Mammary epithelial cell (primary cell): ENCODE results near the gene MEF2B.

Source experiments
- EZH2 ChIP-seq: IDR thresholded peaks from 2 replicates; pipeline ENCODE4 v1.6.1; 2012; ENCODE audit warnings: low read length, inconsistent platforms, borderline replicate concordance
- TF ChIP-seq, protein P1 (sequence below), 2 donors: IDR thresholded peaks in 1 of 2; conservative IDR thresholded peaks in 1 of 2; 2 replicates each; pipeline ENCODE4 v1.5.1; 2011 to 2012; ENCODE audit warnings: inconsistent platforms in 2 of 2, low read length in 2 of 2, mild to moderate bottlenecking in 2 of 2, control low read depth in 1 of 2, low read depth in 1 of 2; ENCODE audit not compliant: insufficient read depth in 1 of 2; ENCODE audit errors: extremely low read depth in 1 of 2

GRCh38 chr19:19167612-19168011 is 2.5 kb downstream of the MEF2B start:
- TF ChIP-seq, protein P1, sequence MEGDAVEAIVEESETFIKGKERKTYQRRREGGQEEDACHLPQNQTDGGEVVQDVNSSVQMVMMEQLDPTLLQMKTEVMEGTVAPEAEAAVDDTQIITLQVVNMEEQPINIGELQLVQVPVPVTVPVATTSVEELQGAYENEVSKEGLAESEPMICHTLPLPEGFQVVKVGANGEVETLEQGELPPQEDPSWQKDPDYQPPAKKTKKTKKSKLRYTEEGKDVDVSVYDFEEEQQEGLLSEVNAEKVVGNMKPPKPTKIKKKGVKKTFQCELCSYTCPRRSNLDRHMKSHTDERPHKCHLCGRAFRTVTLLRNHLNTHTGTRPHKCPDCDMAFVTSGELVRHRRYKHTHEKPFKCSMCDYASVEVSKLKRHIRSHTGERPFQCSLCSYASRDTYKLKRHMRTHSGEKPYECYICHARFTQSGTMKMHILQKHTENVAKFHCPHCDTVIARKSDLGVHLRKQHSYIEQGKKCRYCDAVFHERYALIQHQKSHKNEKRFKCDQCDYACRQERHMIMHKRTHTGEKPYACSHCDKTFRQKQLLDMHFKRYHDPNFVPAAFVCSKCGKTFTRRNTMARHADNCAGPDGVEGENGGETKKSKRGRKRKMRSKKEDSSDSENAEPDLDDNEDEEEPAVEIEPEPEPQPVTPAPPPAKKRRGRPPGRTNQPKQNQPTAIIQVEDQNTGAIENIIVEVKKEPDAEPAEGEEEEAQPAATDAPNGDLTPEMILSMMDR (conservative IDR thresholded peaks at IDR 0.05 in 1 of 2, IDR thresholded peaks at IDR 0.05 in 1 of 2; ENCODE audit: extremely low read depth in 1 of 2, insufficient read depth in 1 of 2, low read depth in 1 of 2, low read length in 2 of 2) = no peak
- TF ChIP-seq EZH2 = no peak
